Hepatocyte (in vitro differentiated cells): ENCODE measurements around the gene EDA. TPM values are rescaled to one million over a fixed set of nuclear protein-coding genes. Genes with fewer than 3 reads are reported as not detected.

ENCODE experiments used
- DNase-seq: peaks from one replicate; pipeline ENCODE4 v3.0.0-alpha.2; 2016; ENCODE audit warnings: low spot score
- H2AFZ ChIP-seq: fragments of 200-600 bp; sonication (generic); 2 replicates; pipeline ENCODE4 v1.6.0; 2016; ENCODE audit warnings: antibody characterized with exemption, mild to moderate bottlenecking
- H3K27ac ChIP-seq: fragments of 200-600 bp; sonication (generic); 2 replicates; pipeline ENCODE4 v1.5.1; 2016; ENCODE audit warnings: mild to moderate bottlenecking
- H3K27me3 ChIP-seq: fragments of 200-600 bp; sonication (generic); 2 replicates; pipeline ENCODE4 v1.6.1; 2016
- H3K36me3 ChIP-seq: fragments of 200-600 bp; sonication (generic); replicated peaks from 2 replicates; pipeline ENCODE4 v1.5.1; 2016; ENCODE audit warnings: low read depth; ENCODE audit not compliant: insufficient read depth
- H3K4me1 ChIP-seq: fragments of 200-600 bp; sonication (generic); 2 replicates; pipeline ENCODE4 v1.5.1; 2016; ENCODE audit warnings: mild to moderate bottlenecking, moderate library complexity; ENCODE audit not compliant: insufficient read depth
- H3K4me2 ChIP-seq: fragments of 200-600 bp; sonication (generic); 2 replicates; pipeline ENCODE4 v1.6.0; 2016
- H3K4me3 ChIP-seq: fragments of 200-600 bp; sonication (generic); 2 replicates; pipeline ENCODE4 v1.5.1; 2016; ENCODE audit warnings: mild to moderate bottlenecking
- H3K79me2 ChIP-seq: fragments of 200-600 bp; sonication (generic); 2 replicates; pipeline ENCODE4 v1.6.0; 2017; ENCODE audit warnings: mild to moderate bottlenecking
- H3K9me2 ChIP-seq: fragments of 200-600 bp; sonication (generic); replicated peaks from 2 replicates; pipeline ENCODE4 v1.6.0; 2017; ENCODE audit warnings: mild to moderate bottlenecking; ENCODE audit not compliant: insufficient read depth
- H3K9me3 ChIP-seq: fragments of 200-600 bp; sonication (generic); 2 replicates; pipeline ENCODE4 v1.5.1; 2016; ENCODE audit warnings: low read depth, mild to moderate bottlenecking
- H4K20me1 ChIP-seq: fragments of 200-600 bp; sonication (generic); 2 replicates; pipeline ENCODE4 v1.6.0; 2016; ENCODE audit warnings: mild to moderate bottlenecking; ENCODE audit not compliant: insufficient read depth, poor library complexity, severe bottlenecking
- EZH2 ChIP-seq: fragments of 200-600 bp; sonication (generic); IDR thresholded peaks from 2 replicates; pipeline ENCODE4 v1.6.1; 2016; ENCODE audit warnings: antibody characterized with exemption, mild to moderate bottlenecking, borderline replicate concordance
- EZH2phosphoT487 ChIP-seq: fragments of 200-600 bp; sonication (generic); IDR thresholded peaks from one replicate; pipeline ENCODE4 v1.6.1; 2018; ENCODE audit warnings: antibody characterized with exemption, mild to moderate bottlenecking, low read depth, moderate library complexity; ENCODE audit not compliant: unreplicated experiment, severe bottlenecking
- WGBS: methylation state at CpG from one replicate; pipeline ENCODE4 v1.1.6; 2016; ENCODE audit warnings: low lambda C conversion rate; ENCODE audit errors: missing lambda C conversion rate; 5-methylcytosine and 5-hydroxymethylcytosine counted together
- polyA plus RNA-seq: library from polyadenylated mRNA; unstranded; fragments of >200 nt; fragmentation: Nextera tagmentation; extraction: Ambion mirVana; gene quantifications from 2 replicates; pipeline ENCODE4 v1.2.1, GENCODE V29; 2016
- total RNA-seq: library from RNA; depleted of rRNA; stranded (reverse); fragments of >200 nt; gene quantifications from 2 replicates; pipeline ENCODE4 v1.2.3, GENCODE V29; 2014
- TF ChIP-seq, protein P1 (sequence below): fragments of 200-600 bp; sonication (generic); IDR thresholded peaks from 2 replicates; pipeline ENCODE4 v1.5.1; 2016; ENCODE audit warnings: antibody characterized with exemption, mild to moderate bottlenecking; ENCODE audit not compliant: poor library complexity

The EDA gene
- total and polyA plus RNA-seq, 2 experiments from 2014 or later = 4.7 to 19.1 TPM

DNA sequence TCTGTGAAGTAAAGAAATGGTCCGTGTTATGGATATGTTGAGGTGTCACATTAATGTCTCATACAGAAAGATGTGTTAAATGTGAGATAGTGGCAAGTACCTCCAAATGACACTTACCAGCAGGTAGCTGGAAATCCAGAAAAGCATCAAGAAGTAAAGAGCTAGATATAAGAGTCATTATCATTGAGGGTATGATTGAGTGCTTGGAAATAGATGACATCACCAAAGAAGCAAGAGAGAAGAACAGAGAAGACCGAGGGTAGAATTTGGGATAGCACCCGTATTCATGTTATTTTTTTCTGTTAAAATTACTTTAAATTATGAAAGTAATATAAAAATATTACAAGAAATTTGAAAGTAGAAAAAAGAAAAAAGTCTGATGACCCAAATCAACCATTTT lies 15.7 kb upstream of the EDA start:
- H3K79me2 ChIP-seq = no peaks in the 10 kb centered on the region
- H3K9me2 ChIP-seq = no peaks in the 10 kb centered on the region
- DNase-seq = no peak
- no peak overlapping the region for H3K4me3 ChIP-seq
- no peaks in the 10 kb centered on the region for H3K36me3 ChIP-seq
- no peak overlapping the region for H2AFZ ChIP-seq
- peaks cover 9% of the 10 kb centered on the region for H3K4me1 ChIP-seq
- no peaks in the 10 kb centered on the region for H3K27me3 ChIP-seq
- 69% methylated on average over 3 of the region's 3 CpGs for WGBS
- H3K9me3 ChIP-seq = no peaks in the 10 kb centered on the region
- no peak for TF ChIP-seq EZH2
- TF ChIP-seq, protein P1, sequence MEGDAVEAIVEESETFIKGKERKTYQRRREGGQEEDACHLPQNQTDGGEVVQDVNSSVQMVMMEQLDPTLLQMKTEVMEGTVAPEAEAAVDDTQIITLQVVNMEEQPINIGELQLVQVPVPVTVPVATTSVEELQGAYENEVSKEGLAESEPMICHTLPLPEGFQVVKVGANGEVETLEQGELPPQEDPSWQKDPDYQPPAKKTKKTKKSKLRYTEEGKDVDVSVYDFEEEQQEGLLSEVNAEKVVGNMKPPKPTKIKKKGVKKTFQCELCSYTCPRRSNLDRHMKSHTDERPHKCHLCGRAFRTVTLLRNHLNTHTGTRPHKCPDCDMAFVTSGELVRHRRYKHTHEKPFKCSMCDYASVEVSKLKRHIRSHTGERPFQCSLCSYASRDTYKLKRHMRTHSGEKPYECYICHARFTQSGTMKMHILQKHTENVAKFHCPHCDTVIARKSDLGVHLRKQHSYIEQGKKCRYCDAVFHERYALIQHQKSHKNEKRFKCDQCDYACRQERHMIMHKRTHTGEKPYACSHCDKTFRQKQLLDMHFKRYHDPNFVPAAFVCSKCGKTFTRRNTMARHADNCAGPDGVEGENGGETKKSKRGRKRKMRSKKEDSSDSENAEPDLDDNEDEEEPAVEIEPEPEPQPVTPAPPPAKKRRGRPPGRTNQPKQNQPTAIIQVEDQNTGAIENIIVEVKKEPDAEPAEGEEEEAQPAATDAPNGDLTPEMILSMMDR = no peak
- TF ChIP-seq EZH2phosphoT487 = no peak
- H4K20me1 ChIP-seq = no peaks in the 10 kb centered on the region
- no peak overlapping the region for H3K4me2 ChIP-seq
- H3K27ac ChIP-seq = no peak overlapping the region

DNA sequence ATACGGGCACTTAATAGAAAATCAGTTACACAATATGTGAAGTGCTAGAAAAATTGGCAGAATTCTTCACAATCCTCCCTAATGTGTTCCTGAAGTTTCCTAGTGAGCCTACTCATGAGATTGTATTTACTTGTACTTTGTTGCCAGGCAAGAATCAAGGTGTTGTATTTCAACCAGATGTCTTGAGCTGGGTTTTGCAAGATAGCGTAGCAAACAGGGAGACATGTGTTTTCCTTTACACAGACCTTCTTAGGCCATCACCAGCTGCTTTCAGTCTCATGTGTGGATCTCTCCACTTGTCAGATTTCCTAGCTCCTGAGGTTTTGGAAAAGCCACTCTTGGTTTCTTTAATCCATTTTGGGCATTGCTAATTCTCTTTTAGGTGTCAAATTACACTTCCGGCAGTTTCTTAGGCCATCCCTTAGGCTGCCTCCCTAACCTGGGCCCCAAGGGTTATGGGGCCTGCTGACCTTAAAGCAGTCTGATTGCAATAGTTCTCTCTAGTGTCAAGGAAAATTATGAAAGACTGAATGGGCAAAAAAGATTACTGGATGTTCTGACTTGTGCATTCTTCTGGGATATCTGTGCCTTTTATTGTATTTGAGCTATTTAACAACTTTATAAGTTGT lies 12.2 kb upstream of the EDA start:
- Histone ChIP-seq H3K27ac (peak overlapping the region; percentile 32), H3K27me3 (no peaks in the 10 kb centered on the region), H3K36me3 (no peaks in the 10 kb centered on the region), H3K4me1 (peaks cover 11% of the 10 kb centered on the region), H3K79me2 (no peaks in the 10 kb centered on the region), H2AFZ (no peak overlapping the region), H4K20me1 (no peaks in the 10 kb centered on the region), H3K9me3 (no peaks in the 10 kb centered on the region), H3K4me2 (no peak overlapping the region), H3K4me3 (no peak overlapping the region), H3K9me2 (no peaks in the 10 kb centered on the region)
- DNase-seq = peak; percentile 27
- 54% methylated on average over 3 of the region's 3 CpGs for WGBS
- TF ChIP-seq EZH2 (no peak), EZH2phosphoT487 (no peak)
- TF ChIP-seq, protein P1 = no peak

DNA sequence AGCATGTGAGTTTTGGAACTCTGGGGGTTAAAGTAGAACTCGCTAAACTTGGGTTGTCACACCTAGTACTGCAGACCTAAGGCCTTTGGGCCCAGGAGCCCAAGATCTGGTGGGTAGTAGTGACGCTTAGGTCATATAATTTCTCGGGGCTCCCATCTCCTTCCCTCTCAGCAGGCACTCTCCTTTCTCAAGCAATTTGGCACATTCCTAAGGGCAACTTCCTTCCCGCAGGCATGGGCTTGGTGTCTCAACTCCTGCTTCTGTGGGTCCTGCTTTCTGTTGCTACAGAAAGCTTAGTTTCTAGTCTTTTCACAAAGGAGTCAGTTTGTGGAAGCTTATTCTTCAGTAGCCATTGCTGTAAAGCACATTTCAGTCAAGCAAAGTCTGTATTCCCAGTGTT lies 10.4 kb upstream of the EDA start:
- Histone ChIP-seq H3K79me2 (no peaks in the 10 kb centered on the region), H3K4me2 (no peak overlapping the region), H3K9me2 (no peaks in the 10 kb centered on the region), H3K27me3 (no peaks in the 10 kb centered on the region), H3K9me3 (no peaks in the 10 kb centered on the region), H3K27ac (no peak overlapping the region), H3K4me1 (peaks cover 11% of the 10 kb centered on the region), H2AFZ (no peak overlapping the region), H3K36me3 (no peaks in the 10 kb centered on the region), H4K20me1 (no peaks in the 10 kb centered on the region), H3K4me3 (no peak overlapping the region)
- 59% methylated on average over 4 of the region's 4 CpGs for WGBS
- TF ChIP-seq EZH2 = no peak
- no peak for DNase-seq

DNA sequence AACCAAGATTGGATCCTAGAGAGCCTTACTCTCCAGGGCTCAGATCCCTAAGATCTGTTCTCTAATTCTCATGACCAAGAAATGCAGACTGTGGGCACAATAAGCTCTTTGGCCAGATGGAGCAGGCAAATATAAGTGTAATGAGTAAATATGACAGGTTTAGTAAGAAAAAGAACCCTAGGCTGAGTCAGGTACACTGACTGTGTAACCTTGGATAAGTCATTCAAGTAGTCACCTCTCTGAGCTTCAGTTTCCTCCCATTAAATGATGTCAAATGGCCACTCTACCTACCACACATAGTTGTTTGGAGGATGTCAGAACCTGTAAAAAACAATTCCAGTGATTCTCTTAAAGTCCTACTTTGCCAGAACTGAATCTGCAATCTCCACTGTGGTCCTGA lies 8.3 kb upstream of the EDA start:
- no peaks in the 10 kb centered on the region for H4K20me1 ChIP-seq
- H3K9me2 ChIP-seq = no peaks in the 10 kb centered on the region
- H3K4me3 ChIP-seq = no peak overlapping the region

More for the DNA sequence above, 8.3 kb upstream of the EDA start:
- Histone ChIP-seq H3K4me2 (no peak overlapping the region), H3K4me1 (peaks cover 11% of the 10 kb centered on the region), H3K79me2 (no peaks in the 10 kb centered on the region), H3K36me3 (no peaks in the 10 kb centered on the region), H3K27me3 (no peaks in the 10 kb centered on the region), H3K27ac (no peak overlapping the region), H2AFZ (no peak overlapping the region), H3K9me3 (no peaks in the 10 kb centered on the region)
- no peak for DNase-seq
- TF ChIP-seq, protein P1 = no peak
